SK-N-SH (cell line): Measurements from ENCODE around the gene NARS2. TPM values are rescaled to one million over a fixed set of nuclear protein-coding genes. Genes with fewer than 3 reads are reported as not detected.

Source experiments
- CTCF ChIA-PET: fragments of 300-600, 350-600 bp; formaldehyde crosslinking; extraction: SDS; loops from one replicate; lab custom pipeline; 2021; lab: Yijun Ruan, JAX
- POLR2A ChIA-PET: fragments of 350-600 bp; sonication (Branson Sonifier 250); formaldehyde crosslinking; extraction: SDS; loops from one replicate; lab custom pipeline; 2020; ENCODE audit warnings: antibody characterized with exemption, inconsistent platforms; lab: Yijun Ruan, JAX
- DNase-seq: peaks from one replicate; pipeline ENCODE4 v3.0.0; 2012
- H2AFZ ChIP-seq: fragments of 200-600 bp; sonication (generic); 2 replicates; pipeline ENCODE4 v1.8.1; 2016; ENCODE audit warnings: antibody characterized with exemption, mild to moderate bottlenecking, low read depth
- H3F3A ChIP-seq: fragments of 200-600 bp; sonication (generic); replicated peaks from 2 replicates; pipeline ENCODE3; 2016; ENCODE audit warnings: antibody characterized with exemption, mild to moderate bottlenecking; ENCODE audit not compliant: insufficient read depth
- H3K27ac ChIP-seq, 2 experiments: fragments of 200-500 bp in 1 of 2; fragments of 200-600 bp in 1 of 2; sonication (Bioruptor generic) in 1 of 2; sonication (generic), shearing (Covaris generic) in 1 of 2; 2 replicates each; pipeline versions ENCODE4 v1.5.1 to v1.6.1; 2014 to 2016; ENCODE audit warnings: low read depth in 2 of 2, inconsistent platforms in 1 of 2, low read length in 1 of 2, mild to moderate bottlenecking in 1 of 2, mixed read lengths in 1 of 2
- H3K27me3 ChIP-seq: fragments of 200-600 bp; sonication (generic), shearing (Covaris generic); 2 replicates; pipeline ENCODE4 v1.6.1; 2016; ENCODE audit warnings: mixed run types; ENCODE audit not compliant: insufficient read depth
- H3K36me3 ChIP-seq, 2 experiments: fragments of 200-500 bp in 1 of 2; fragments of 200-600 bp in 1 of 2; sonication (Bioruptor generic) in 1 of 2; sonication (generic) in 1 of 2; replicated peaks in 1 of 2; 2 replicates each; pipeline versions ENCODE3 to v1.5.1; 2014 to 2016; ENCODE audit warnings: low read length in 1 of 2, mild to moderate bottlenecking in 1 of 2; ENCODE audit not compliant: insufficient read depth in 2 of 2, control insufficient read depth in 1 of 2
- H3K4me1 ChIP-seq, 2 experiments: fragments of 200-500 bp in 1 of 2; fragments of 200-600 bp in 1 of 2; sonication (Bioruptor generic) in 1 of 2; sonication (generic), shearing (Covaris generic) in 1 of 2; 2 replicates each; pipeline versions ENCODE4 v1.5.1 to v1.6.1; 2014 to 2016; ENCODE audit warnings: low read depth in 1 of 2, low read length in 1 of 2, mixed run types in 1 of 2; ENCODE audit not compliant: insufficient read depth in 2 of 2, control insufficient read depth in 1 of 2
- H3K4me2 ChIP-seq: fragments of 200-600 bp; sonication (generic), shearing (Covaris generic); 2 replicates; pipeline ENCODE4 v1.6.1; 2017; ENCODE audit warnings: mixed run types
- H3K4me3 ChIP-seq, 2 experiments: fragments of 200-500 bp in 1 of 2; fragments of 200-600 bp in 1 of 2; sonication (Bioruptor generic) in 1 of 2; sonication (generic), shearing (Covaris generic) in 1 of 2; 2 replicates each; pipeline versions ENCODE4 v1.5.1 to v1.8.1; 2014 to 2016; ENCODE audit warnings: low read depth in 2 of 2, inconsistent platforms in 1 of 2, low read length in 1 of 2, mild to moderate bottlenecking in 1 of 2, mixed read lengths in 1 of 2, moderate library complexity in 1 of 2
- H3K79me2 ChIP-seq: fragments of 200-600 bp; sonication (generic); 2 replicates; pipeline ENCODE4 v1.8.1; 2017; ENCODE audit warnings: mild to moderate bottlenecking; ENCODE audit not compliant: insufficient read depth
- H3K9ac ChIP-seq: fragments of 200-600 bp; sonication (generic); 2 replicates; pipeline ENCODE4 v1.6.1; 2017; ENCODE audit warnings: mixed run types
- H3K9me2 ChIP-seq: fragments of 200-600 bp; sonication (generic); 2 replicates; pipeline ENCODE4 v1.6.1; 2017; ENCODE audit warnings: mixed run types
- H3K9me3 ChIP-seq: fragments of 200-600 bp; sonication (generic); 2 replicates; pipeline ENCODE4 v1.6.1; 2017; ENCODE audit warnings: mixed run types, mild to moderate bottlenecking, moderate library complexity
- H4K20me1 ChIP-seq: fragments of 200-600 bp; sonication (generic); 2 replicates; pipeline ENCODE4 v1.6.1; 2017; ENCODE audit warnings: mild to moderate bottlenecking, mixed run types; ENCODE audit not compliant: insufficient read depth
- ELF1 ChIP-seq: IDR thresholded peaks from 2 replicates; pipeline ENCODE4 v1.4.0; 2012
- EP300 ChIP-seq, 2 experiments: IDR thresholded peaks; 2 replicates each; pipeline versions ENCODE4 v1.4.0 to v1.6.1; 2012; ENCODE audit warnings: borderline replicate concordance in 1 of 2, low read depth in 1 of 2, low read length in 1 of 2
- FOSL2 ChIP-seq: IDR thresholded peaks from 2 replicates; pipeline ENCODE4 v1.4.0; 2012; ENCODE audit warnings: low read depth, mild to moderate bottlenecking, moderate library complexity, borderline replicate concordance
- FOXM1 ChIP-seq: IDR thresholded peaks from 2 replicates; pipeline ENCODE4 v1.4.0; 2012; ENCODE audit warnings: low read depth, mild to moderate bottlenecking
- GABPA ChIP-seq: IDR thresholded peaks from 2 replicates; pipeline ENCODE4 v1.4.0; 2012; ENCODE audit warnings: low read depth, mild to moderate bottlenecking
- GATA2 ChIP-seq: sonication (generic); formaldehyde crosslinking; IDR thresholded peaks from 2 replicates; pipeline ENCODE4 v1.5.0; 2020; ENCODE audit warnings: mild to moderate bottlenecking, missing genetic modification reagents
- JUND ChIP-seq: IDR thresholded peaks from 2 replicates; pipeline ENCODE4 v1.4.0; 2012
- MEF2A ChIP-seq: IDR thresholded peaks from 2 replicates; pipeline ENCODE4 v1.4.0; 2012; ENCODE audit warnings: low read depth, borderline replicate concordance
- MXI1 ChIP-seq: IDR thresholded peaks from 2 replicates; pipeline ENCODE4 v1.6.1; 2012; ENCODE audit warnings: mild to moderate bottlenecking, low read depth, low read length, improper control_type of control experiment
- NFIC ChIP-seq: IDR thresholded peaks from 2 replicates; pipeline ENCODE4 v1.4.0; 2012; ENCODE audit warnings: borderline replicate concordance
- NRF1 ChIP-seq: IDR thresholded peaks from 2 replicates; pipeline ENCODE4 v1.6.1; 2012; ENCODE audit warnings: low read depth, mild to moderate bottlenecking, low read length
- POLR2AphosphoS5 ChIP-seq: IDR thresholded peaks from 2 replicates; pipeline ENCODE4 v1.6.1; 2012; ENCODE audit warnings: low read depth, low read length
- RAD21 ChIP-seq: IDR thresholded peaks from 2 replicates; pipeline ENCODE4 v1.6.1; 2012; ENCODE audit warnings: mild to moderate bottlenecking, low read length
- RFX5 ChIP-seq: IDR thresholded peaks from 2 replicates; pipeline ENCODE4 v1.6.1; 2012; ENCODE audit warnings: mild to moderate bottlenecking, improper control_type of control experiment, low read length
- RXRA ChIP-seq: IDR thresholded peaks from 2 replicates; pipeline ENCODE4 v1.4.0; 2012; ENCODE audit warnings: low read depth, mild to moderate bottlenecking, borderline replicate concordance
- TEAD4 ChIP-seq: IDR thresholded peaks from 2 replicates; pipeline ENCODE4 v1.4.0; 2012; ENCODE audit warnings: mild to moderate bottlenecking, borderline replicate concordance; ENCODE audit not compliant: insufficient read depth
- USF1 ChIP-seq: IDR thresholded peaks from 2 replicates; pipeline ENCODE4 v1.4.0; 2012; ENCODE audit warnings: low read depth, borderline replicate concordance
- WGBS: methylation state at CpG from one replicate; pipeline ENCODE4 v1.1.6; 2017; ENCODE audit warnings: low lambda C conversion rate; 5-methylcytosine and 5-hydroxymethylcytosine counted together
- polyA plus RNA-seq, 3 experiments: library from polyadenylated mRNA; depleted of rRNA; stranded (reverse); fragments of >200 nt; gene quantifications; 2 replicates each; pipeline ENCODE4 v1.2.3, GENCODE V29; 2012
- TF ChIP-seq, protein P1 (sequence below): IDR thresholded peaks from 2 replicates; pipeline ENCODE4 v1.4.0; 2012; ENCODE audit warnings: low read depth, borderline replicate concordance
- TF ChIP-seq, protein P2 (sequence below): IDR thresholded peaks from 2 replicates; pipeline ENCODE4; 2012

NARS2 gene
- polyA plus RNA-seq, 1 of the 3 experiments (the other 2 are of a cell fraction): 8.9 TPM

DNA sequence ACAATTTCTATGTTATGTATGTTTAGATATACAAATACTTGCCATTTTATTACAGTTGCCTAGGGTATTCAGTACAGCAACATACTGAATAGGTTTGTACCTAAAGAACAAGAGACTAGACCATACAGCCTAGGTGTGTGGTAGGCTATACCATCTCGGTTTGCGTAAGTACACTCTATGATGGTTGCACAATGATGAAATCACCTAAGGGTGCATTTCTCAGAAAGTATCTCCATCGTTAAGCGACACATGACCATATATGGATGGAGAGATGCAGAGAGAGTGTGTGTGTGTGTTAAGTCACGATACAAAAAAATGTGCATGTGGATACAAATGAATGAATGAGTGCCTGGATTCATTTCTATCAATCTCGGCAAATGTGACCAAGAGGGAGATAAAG lies 37.7 kb downstream of the NARS2 start:
- Histone ChIP-seq H3K79me2 (no peaks in the 10 kb centered on the region), H3K4me3 (no peak overlapping the region), H3K9me3 (no peaks in the 10 kb centered on the region), H2AFZ (no peak overlapping the region), H3K36me3 (peaks cover 6 to 14% of the 10 kb centered on the region in 2 experiments), H3F3A (no peaks in the 10 kb centered on the region), H3K27ac (no peak overlapping the region), H4K20me1 (no peaks in the 10 kb centered on the region), H3K4me1 (0 out of 4 replicates have a peak, but pooled peaks cover 0 to 1% of the 10 kb centered on the region in 2 experiments), H3K9ac (no peak overlapping the region), H3K4me2 (no peak overlapping the region), H3K9me2 (no peaks in the 10 kb centered on the region), H3K27me3 (no peaks in the 10 kb centered on the region)
- over 99% methylated on average over 6 of the region's 6 CpGs for WGBS
- TF ChIP-seq FOXM1: no peak
- no peak for TF ChIP-seq MXI1
- no peak for TF ChIP-seq POLR2AphosphoS5
- no peak for TF ChIP-seq JUND
- no peak for TF ChIP-seq ELF1
- TF ChIP-seq RFX5: no peak
- no peak for TF ChIP-seq MEF2A
- no peak for TF ChIP-seq EP300 (IDR thresholded peaks at IDR 0.05; ENCODE audit: borderline replicate concordance in 1 of 2, low read depth in 1 of 2, low read length in 1 of 2)
- no peak for TF ChIP-seq FOSL2
- TF ChIP-seq, protein P1, sequence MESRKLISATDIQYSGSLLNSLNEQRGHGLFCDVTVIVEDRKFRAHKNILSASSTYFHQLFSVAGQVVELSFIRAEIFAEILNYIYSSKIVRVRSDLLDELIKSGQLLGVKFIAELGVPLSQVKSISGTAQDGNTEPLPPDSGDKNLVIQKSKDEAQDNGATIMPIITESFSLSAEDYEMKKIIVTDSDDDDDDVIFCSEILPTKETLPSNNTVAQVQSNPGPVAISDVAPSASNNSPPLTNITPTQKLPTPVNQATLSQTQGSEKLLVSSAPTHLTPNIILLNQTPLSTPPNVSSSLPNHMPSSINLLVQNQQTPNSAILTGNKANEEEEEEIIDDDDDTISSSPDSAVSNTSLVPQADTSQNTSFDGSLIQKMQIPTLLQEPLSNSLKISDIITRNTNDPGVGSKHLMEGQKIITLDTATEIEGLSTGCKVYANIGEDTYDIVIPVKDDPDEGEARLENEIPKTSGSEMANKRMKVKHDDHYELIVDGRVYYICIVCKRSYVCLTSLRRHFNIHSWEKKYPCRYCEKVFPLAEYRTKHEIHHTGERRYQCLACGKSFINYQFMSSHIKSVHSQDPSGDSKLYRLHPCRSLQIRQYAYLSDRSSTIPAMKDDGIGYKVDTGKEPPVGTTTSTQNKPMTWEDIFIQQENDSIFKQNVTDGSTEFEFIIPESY: no peak
- no peak for TF ChIP-seq GABPA
- TF ChIP-seq RAD21: no peak
- TF ChIP-seq, protein P2, sequence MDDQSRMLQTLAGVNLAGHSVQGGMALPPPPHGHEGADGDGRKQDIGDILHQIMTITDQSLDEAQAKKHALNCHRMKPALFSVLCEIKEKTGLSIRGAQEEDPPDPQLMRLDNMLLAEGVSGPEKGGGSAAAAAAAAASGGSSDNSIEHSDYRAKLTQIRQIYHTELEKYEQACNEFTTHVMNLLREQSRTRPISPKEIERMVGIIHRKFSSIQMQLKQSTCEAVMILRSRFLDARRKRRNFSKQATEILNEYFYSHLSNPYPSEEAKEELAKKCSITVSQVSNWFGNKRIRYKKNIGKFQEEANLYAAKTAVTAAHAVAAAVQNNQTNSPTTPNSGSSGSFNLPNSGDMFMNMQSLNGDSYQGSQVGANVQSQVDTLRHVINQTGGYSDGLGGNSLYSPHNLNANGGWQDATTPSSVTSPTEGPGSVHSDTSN: no peak
- no peak for TF ChIP-seq USF1
- no peak for TF ChIP-seq NFIC
- no peak for TF ChIP-seq TEAD4
- no peak for TF ChIP-seq RXRA
- TF ChIP-seq GATA2 (CRISPR knock-in tag): no peak
- TF ChIP-seq NRF1: no peak
- POLR2A ChIA-PET: no interaction called here
- no peak for DNase-seq
- CTCF ChIA-PET: interaction anchor here (1.3 to 1.8 kb wide), 2 partner anchors 28 to 120 kb away, joined by 4 to 5 read pairs; no protein-coding TSS in a partner anchor
